Measurements from ENCODE around the gene PWWP2A. TPM values are rescaled to one million over a fixed set of nuclear protein-coding genes. Genes with fewer than 3 reads are reported as not detected.
A peak's percentile ranks its signal among the peaks of the same experiment; 100 is the strongest.

The PWWP2A gene
- total RNA-seq, 1 donor from 2014 or later = 19.6 TPM

DNA sequence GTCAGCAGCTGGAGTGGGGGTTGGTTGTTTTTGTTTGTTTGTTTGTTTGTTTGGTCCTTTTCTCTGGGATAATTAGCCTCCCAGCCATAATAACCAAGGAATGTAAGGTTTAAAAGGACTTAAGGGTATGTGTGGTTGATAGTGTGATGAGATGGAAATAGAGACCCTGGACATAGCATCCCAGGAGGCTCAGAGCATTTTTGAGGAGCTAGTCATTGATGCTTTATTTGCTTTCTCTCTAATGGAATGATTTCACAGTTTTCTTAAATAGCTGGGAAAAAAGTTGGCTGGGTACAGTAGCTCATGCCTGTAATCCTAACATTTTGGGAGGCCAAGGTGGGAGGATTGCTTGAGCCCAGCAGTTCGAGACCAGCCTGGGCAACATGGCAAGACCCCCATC, 65.2 kb downstream of the PWWP2A start:
- H3K4me1 ChIP-seq (ENCODE audit: insufficient read depth, low read length) = peaks cover 14% of the 10 kb centered on the region
- H2AFZ ChIP-seq (ENCODE audit: low read depth, low read length) = no peak overlapping the region
- FAIRE-seq = no peak
- peak overlapping the region; percentile 48 for H3K27ac ChIP-seq (ENCODE audit: low read depth, low read length)
- no peaks in the 10 kb centered on the region for H3K27me3 ChIP-seq (ENCODE audit: insufficient read depth, low read length)
- H3K9me3 Mint-ChIP-seq (ENCODE audit: unreplicated experiment) = peaks cover 4% of the 10 kb centered on the region
- H3K79me2 ChIP-seq (ENCODE audit: insufficient read depth, low read length) = no peaks in the 10 kb centered on the region
- TF ChIP-seq, protein P1, sequence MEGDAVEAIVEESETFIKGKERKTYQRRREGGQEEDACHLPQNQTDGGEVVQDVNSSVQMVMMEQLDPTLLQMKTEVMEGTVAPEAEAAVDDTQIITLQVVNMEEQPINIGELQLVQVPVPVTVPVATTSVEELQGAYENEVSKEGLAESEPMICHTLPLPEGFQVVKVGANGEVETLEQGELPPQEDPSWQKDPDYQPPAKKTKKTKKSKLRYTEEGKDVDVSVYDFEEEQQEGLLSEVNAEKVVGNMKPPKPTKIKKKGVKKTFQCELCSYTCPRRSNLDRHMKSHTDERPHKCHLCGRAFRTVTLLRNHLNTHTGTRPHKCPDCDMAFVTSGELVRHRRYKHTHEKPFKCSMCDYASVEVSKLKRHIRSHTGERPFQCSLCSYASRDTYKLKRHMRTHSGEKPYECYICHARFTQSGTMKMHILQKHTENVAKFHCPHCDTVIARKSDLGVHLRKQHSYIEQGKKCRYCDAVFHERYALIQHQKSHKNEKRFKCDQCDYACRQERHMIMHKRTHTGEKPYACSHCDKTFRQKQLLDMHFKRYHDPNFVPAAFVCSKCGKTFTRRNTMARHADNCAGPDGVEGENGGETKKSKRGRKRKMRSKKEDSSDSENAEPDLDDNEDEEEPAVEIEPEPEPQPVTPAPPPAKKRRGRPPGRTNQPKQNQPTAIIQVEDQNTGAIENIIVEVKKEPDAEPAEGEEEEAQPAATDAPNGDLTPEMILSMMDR (IDR thresholded peaks at IDR 0.05; ENCODE audit: insufficient read depth, low read depth, low read length) = no peak
- no peak for TF ChIP-seq EZH2 (IDR thresholded peaks at IDR 0.05; ENCODE audit: insufficient read depth, low read length)
- no peaks in the 10 kb centered on the region for H3K9me3 ChIP-seq (ENCODE audit: insufficient read depth, low read depth, low read length)
- H3K27me3 Mint-ChIP-seq (ENCODE audit: low read depth, unreplicated experiment) = no peaks in the 10 kb centered on the region
- peak; percentile 44 for DNase-seq (ENCODE audit: low read depth)
- H3K4me2 ChIP-seq (ENCODE audit: low read length) = peak overlapping the region; percentile 21
- H3K9ac ChIP-seq (ENCODE audit: low read length) = peak overlapping the region; percentile 14
- H4K20me1 ChIP-seq (ENCODE audit: insufficient read depth, low read length) = no peaks in the 10 kb centered on the region
- H3K36me3 ChIP-seq (ENCODE audit: insufficient read depth, low read length) = peaks cover 40% of the 10 kb centered on the region
- H3K4me3 Mint-ChIP-seq (ENCODE audit: unreplicated experiment) = no peak overlapping the region
- H3K36me3 Mint-ChIP-seq (ENCODE audit: low read depth, unreplicated experiment) = peaks cover 18% of the 10 kb centered on the region
- H3K4me3 ChIP-seq (ENCODE audit: insufficient read depth, low read depth, low read length) = no peak overlapping the region
- peak overlapping the region; percentile 13 for H3K27ac Mint-ChIP-seq (ENCODE audit: unreplicated experiment)
- peaks cover 14% of the 10 kb centered on the region for H3K4me1 Mint-ChIP-seq (ENCODE audit: low read depth, unreplicated experiment)

DNA sequence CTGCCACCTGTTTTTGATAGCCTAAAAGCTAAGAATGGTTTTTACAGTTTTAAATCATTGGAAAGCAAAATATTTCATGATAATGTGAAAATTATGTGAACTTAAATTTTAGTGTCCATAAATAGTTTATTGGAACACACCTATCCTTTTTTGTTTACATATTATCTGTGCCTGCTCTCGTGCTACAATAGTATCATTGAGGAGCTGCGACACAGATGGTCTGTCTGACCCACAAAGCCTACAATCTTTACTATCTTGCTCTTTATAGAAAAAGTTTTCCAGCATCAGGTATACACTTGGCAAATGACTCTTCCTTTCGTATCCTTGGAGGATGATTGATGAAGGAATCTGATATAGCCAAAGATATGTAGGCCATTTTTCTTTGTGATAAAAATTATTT, 70.2 kb downstream of the PWWP2A start:
- H3K4me1 ChIP-seq (ENCODE audit: insufficient read depth, low read length) = peaks cover 12% of the 10 kb centered on the region
- Mint-ChIP-seq H3K4me1 (ENCODE audit: low read depth, unreplicated experiment) (peaks cover 10% of the 10 kb centered on the region), H3K9me3 (ENCODE audit: unreplicated experiment) (no peaks in the 10 kb centered on the region), H3K4me3 (ENCODE audit: unreplicated experiment) (no peak overlapping the region), H3K27ac (ENCODE audit: unreplicated experiment) (no peak overlapping the region), H3K27me3 (ENCODE audit: low read depth, unreplicated experiment) (no peaks in the 10 kb centered on the region), H3K36me3 (ENCODE audit: low read depth, unreplicated experiment) (peaks cover 10% of the 10 kb centered on the region)
- H3K27me3 ChIP-seq (ENCODE audit: insufficient read depth, low read length) = no peaks in the 10 kb centered on the region
- no peak overlapping the region for H3K4me3 ChIP-seq (ENCODE audit: insufficient read depth, low read depth, low read length)
- no peak for DNase-seq (ENCODE audit: low read depth)
- H3K27ac ChIP-seq (ENCODE audit: low read depth, low read length) = no peak overlapping the region
- no peak overlapping the region for H3K4me2 ChIP-seq (ENCODE audit: low read length)
- TF ChIP-seq, protein P1 (IDR thresholded peaks at IDR 0.05; ENCODE audit: insufficient read depth, low read depth, low read length) = no peak
- TF ChIP-seq EZH2 (IDR thresholded peaks at IDR 0.05; ENCODE audit: insufficient read depth, low read length) = no peak
- no peaks in the 10 kb centered on the region for H4K20me1 ChIP-seq (ENCODE audit: insufficient read depth, low read length)
- no peak for FAIRE-seq
- H3K9me3 ChIP-seq (ENCODE audit: insufficient read depth, low read depth, low read length) = no peaks in the 10 kb centered on the region
- peaks cover 21% of the 10 kb centered on the region for H3K36me3 ChIP-seq (ENCODE audit: insufficient read depth, low read length)
- peaks cover 2% of the 10 kb centered on the region for H3K79me2 ChIP-seq (ENCODE audit: insufficient read depth, low read length)
- no peak overlapping the region for H2AFZ ChIP-seq (ENCODE audit: low read depth, low read length)
- H3K9ac ChIP-seq (ENCODE audit: low read length) = no peak overlapping the region

DNA sequence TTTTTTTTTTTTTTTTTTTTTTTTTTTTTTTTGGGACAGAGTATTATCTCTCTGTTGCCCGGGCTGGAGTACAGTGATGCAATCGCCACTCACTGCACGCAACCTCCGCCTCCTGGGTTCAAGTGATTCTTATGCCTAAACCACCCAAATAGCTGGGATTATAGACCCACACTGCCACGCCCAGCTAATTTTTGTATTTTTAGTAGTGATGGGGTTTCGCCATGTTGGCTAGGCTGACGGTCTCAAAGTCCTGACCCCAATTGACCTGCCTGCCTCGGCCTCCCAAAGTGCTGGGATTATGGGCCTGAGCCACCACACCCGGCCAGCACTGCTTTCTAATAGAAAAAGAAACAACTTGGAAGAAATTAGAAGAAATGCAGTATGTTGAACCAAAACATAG, 71.1 kb downstream of the PWWP2A start:
- Histone ChIP-seq H3K27me3 (ENCODE audit: insufficient read depth, low read length) (no peaks in the 10 kb centered on the region), H3K27ac (ENCODE audit: low read depth, low read length) (no peak overlapping the region), H3K4me1 (ENCODE audit: insufficient read depth, low read length) (peaks cover 8% of the 10 kb centered on the region), H2AFZ (ENCODE audit: low read depth, low read length) (no peak overlapping the region), H3K79me2 (ENCODE audit: insufficient read depth, low read length) (peaks cover 2% of the 10 kb centered on the region), H3K36me3 (ENCODE audit: insufficient read depth, low read length) (peaks cover 22% of the 10 kb centered on the region), H3K4me3 (ENCODE audit: insufficient read depth, low read depth, low read length) (no peak overlapping the region), H3K9me3 (ENCODE audit: insufficient read depth, low read depth, low read length) (no peaks in the 10 kb centered on the region), H4K20me1 (ENCODE audit: insufficient read depth, low read length) (no peaks in the 10 kb centered on the region), H3K4me2 (ENCODE audit: low read length) (no peak overlapping the region), H3K9ac (ENCODE audit: low read length) (no peak overlapping the region)
- TF ChIP-seq EZH2 (IDR thresholded peaks at IDR 0.05; ENCODE audit: insufficient read depth, low read length) = no peak
- TF ChIP-seq, protein P1 (IDR thresholded peaks at IDR 0.05; ENCODE audit: insufficient read depth, low read depth, low read length) = no peak
- no peaks in the 10 kb centered on the region for H3K27me3 Mint-ChIP-seq (ENCODE audit: low read depth, unreplicated experiment)
- H3K36me3 Mint-ChIP-seq (ENCODE audit: low read depth, unreplicated experiment) = peaks cover 13% of the 10 kb centered on the region
- no peak overlapping the region for H3K27ac Mint-ChIP-seq (ENCODE audit: unreplicated experiment)
- H3K9me3 Mint-ChIP-seq (ENCODE audit: unreplicated experiment) = no peaks in the 10 kb centered on the region
- DNase-seq (ENCODE audit: low read depth) (no peak), FAIRE-seq (no peak)
- peaks cover 6% of the 10 kb centered on the region for H3K4me1 Mint-ChIP-seq (ENCODE audit: low read depth, unreplicated experiment)
- no peak overlapping the region for H3K4me3 Mint-ChIP-seq (ENCODE audit: unreplicated experiment)

All from astrocyte (in vitro differentiated cells and primary cell).